Activated naive CD8-positive, alpha-beta T cell treated with anti-CD3 and anti-CD28 coated beads, Interleukin-2, amount 10 ng/mL, durations not matched to agents 7 days and 5 days (primary cell): Measurements from ENCODE around the gene SLC2A8. TPM values are rescaled to one million over a fixed set of nuclear protein-coding genes. Genes with fewer than 3 reads are reported as not detected.

Source experiments
- ATAC-seq: fragments of 150-1000 bp; cut with Tn5 transposase; one replicate; pipeline ENCODE4 v1.10.0; 2021; ENCODE audit warnings: low read depth, moderate library complexity
- POLR2A ChIA-PET: fragments of 350-600 bp; sonication (Branson Sonifier 250); formaldehyde crosslinking; loops from one replicate; lab custom pipeline; 2021; ENCODE audit warnings: antibody characterized with exemption; lab: Charles Lee
- DNase-seq: peaks from one replicate; pipeline ENCODE4 v3.0.0; 2021
- H3K27ac Mint-ChIP-seq: one replicate; pipeline ENCODE4 v1.8.0; 2022; ENCODE audit warnings: mild to moderate bottlenecking, mixed read lengths
- H3K27me3 Mint-ChIP-seq: one replicate; pipeline ENCODE4 v1.8.0; 2022; ENCODE audit warnings: mild to moderate bottlenecking, moderate library complexity, mixed read lengths
- H3K36me3 Mint-ChIP-seq: one replicate; pipeline ENCODE4 v1.8.0; 2021; ENCODE audit warnings: mild to moderate bottlenecking, mixed read lengths
- H3K4me1 Mint-ChIP-seq: one replicate; pipeline ENCODE4 v1.8.0; 2021; ENCODE audit warnings: mixed read lengths
- H3K4me3 Mint-ChIP-seq: one replicate; pipeline ENCODE4 v1.8.0; 2022; ENCODE audit warnings: mild to moderate bottlenecking, moderate library complexity, mixed read lengths
- H3K9me3 Mint-ChIP-seq: one replicate; pipeline ENCODE4 v1.8.0; 2021; ENCODE audit warnings: mixed read lengths
- total RNA-seq, 2 experiments: library from RNA; stranded (reverse); gene quantifications; one replicate each; pipeline ENCODE4 v1.2.3, GENCODE V29; 2021

The SLC2A8 gene
- 1 to 10 TPM; 3.4 to 4.1 TPM for total RNA-seq

GRCh38 chr9:127396808-127397645, at the start of gene SLC2A8:
Gene SLC2A8, plus strand, starts transcription at chr9:127397169. Its CDS starts 62 bp downstream, at chr9:127397231.
- Mint-ChIP-seq H3K27ac (no peak within 1 kb of the TSS), H3K27me3 (peaks cover 69% of the 10 kb centered on the region), H3K4me1 (peaks cover 13% of the 10 kb centered on the region), H3K9me3 (no peaks in the 10 kb centered on the region), H3K4me3 (peak within 1 kb of the TSS; percentile 68), H3K36me3 (no peaks in the 10 kb centered on the region)
- POLR2A ChIA-PET = interaction anchor here (1.1 to 3.6 kb wide), 7 partner anchors 9 to 278 kb away, joined by 3 to 32 read pairs (median 4); partner anchors contain the start of genes LRSAM1, RPL12 and ZNF79
- DNase-seq (peak; percentile 89), ATAC-seq (peak; percentile 93)

- no peak for ATAC-seq
- H3K27me3 Mint-ChIP-seq = peaks cover 24% of the 10 kb centered on the region
- POLR2A ChIA-PET = no interaction called here
- H3K27ac Mint-ChIP-seq = no peak overlapping the region
- H3K9me3 Mint-ChIP-seq = no peaks in the 10 kb centered on the region
- no peaks in the 10 kb centered on the region for H3K4me1 Mint-ChIP-seq
- DNase-seq = no peak
- H3K4me3 Mint-ChIP-seq = no peak overlapping the region
- H3K36me3 Mint-ChIP-seq = no peaks in the 10 kb centered on the region
These were observed 48.9 kb upstream of the SLC2A8 start for GRCh38 chr9:127347831-127348776.

GRCh38 chr9:127349483-127350113, 47.4 kb upstream of the SLC2A8 start:
- Mint-ChIP-seq H3K4me1 (no peaks in the 10 kb centered on the region), H3K27me3 (peaks cover 37% of the 10 kb centered on the region)
- POLR2A ChIA-PET = interaction anchor here (0.6 kb wide), 1 partner anchor 111 kb away, joined by 6 read pairs; no protein-coding TSS in a partner anchor

GRCh38 chr9:127351182-127352166, 45.5 kb upstream of the SLC2A8 start:
- no peaks in the 10 kb centered on the region for H3K9me3 Mint-ChIP-seq
- peaks cover 39% of the 10 kb centered on the region for H3K27me3 Mint-ChIP-seq
- no peaks in the 10 kb centered on the region for H3K4me1 Mint-ChIP-seq
- H3K36me3 Mint-ChIP-seq = no peaks in the 10 kb centered on the region
- H3K27ac Mint-ChIP-seq = no peak overlapping the region
- no peak for DNase-seq
- POLR2A ChIA-PET = interaction anchor here (0.6 kb wide), 1 partner anchor 29 kb away, joined by 4 read pairs; no protein-coding TSS in a partner anchor
- no peak for ATAC-seq
- no peak overlapping the region for H3K4me3 Mint-ChIP-seq

More at GRCh38 chr9:127349483-127350113, 47.4 kb upstream of the SLC2A8 start:
- DNase-seq (no peak), ATAC-seq (no peak)
- Mint-ChIP-seq H3K27ac (no peak overlapping the region), H3K36me3 (no peaks in the 10 kb centered on the region), H3K4me3 (no peak overlapping the region), H3K9me3 (no peaks in the 10 kb centered on the region)

- no peaks in the 10 kb centered on the region for H3K9me3 Mint-ChIP-seq
- no peak overlapping the region for H3K4me3 Mint-ChIP-seq
- DNase-seq = no peak
- H3K27me3 Mint-ChIP-seq = peaks cover 37% of the 10 kb centered on the region
- no peaks in the 10 kb centered on the region for H3K36me3 Mint-ChIP-seq
- no peaks in the 10 kb centered on the region for H3K4me1 Mint-ChIP-seq
- H3K27ac Mint-ChIP-seq = no peak overlapping the region
- POLR2A ChIA-PET = no interaction called here
- no peak for ATAC-seq
These were observed 43.1 kb upstream of the SLC2A8 start for GRCh38 chr9:127353882-127354281.

- no peaks in the 10 kb centered on the region for H3K9me3 Mint-ChIP-seq
- DNase-seq (no peak), ATAC-seq (no peak)
- no peak overlapping the region for H3K27ac Mint-ChIP-seq
- peaks cover 27% of the 10 kb centered on the region for H3K27me3 Mint-ChIP-seq
- H3K36me3 Mint-ChIP-seq = no peaks in the 10 kb centered on the region
- POLR2A ChIA-PET = no interaction called here
- no peak overlapping the region for H3K4me3 Mint-ChIP-seq
- H3K4me1 Mint-ChIP-seq = peaks cover 9% of the 10 kb centered on the region
These were observed 40.1 kb upstream of the SLC2A8 start for GRCh38 chr9:127356906-127357305.

- H3K9me3 Mint-ChIP-seq = no peaks in the 10 kb centered on the region
- no peaks in the 10 kb centered on the region for H3K36me3 Mint-ChIP-seq
- H3K27ac Mint-ChIP-seq = no peak overlapping the region
- peaks cover 9% of the 10 kb centered on the region for H3K4me1 Mint-ChIP-seq
- no peak overlapping the region for H3K4me3 Mint-ChIP-seq
- peaks cover 26% of the 10 kb centered on the region for H3K27me3 Mint-ChIP-seq
- no peak for DNase-seq
- POLR2A ChIA-PET = no interaction called here
- ATAC-seq = no peak
These were observed 38.9 kb upstream of the SLC2A8 start for GRCh38 chr9:127358023-127358535.

- Mint-ChIP-seq H3K27me3 (peaks cover 21% of the 10 kb centered on the region), H3K9me3 (no peaks in the 10 kb centered on the region), H3K4me1 (peaks cover 9% of the 10 kb centered on the region), H3K27ac (no peak overlapping the region), H3K36me3 (no peaks in the 10 kb centered on the region), H3K4me3 (no peak overlapping the region)
- POLR2A ChIA-PET = no interaction called here
- DNase-seq = no peak
- ATAC-seq = no peak
These were observed 38.2 kb upstream of the SLC2A8 start for GRCh38 chr9:127358770-127359169.

- no peak for DNase-seq
- no peak for ATAC-seq
- H3K27me3 Mint-ChIP-seq = peaks cover 13% of the 10 kb centered on the region
- H3K4me1 Mint-ChIP-seq = peaks cover 9% of the 10 kb centered on the region
- no peaks in the 10 kb centered on the region for H3K36me3 Mint-ChIP-seq
- H3K4me3 Mint-ChIP-seq = no peak overlapping the region
- POLR2A ChIA-PET = no interaction called here
- H3K9me3 Mint-ChIP-seq = no peaks in the 10 kb centered on the region
- H3K27ac Mint-ChIP-seq = no peak overlapping the region
These were observed 36.7 kb upstream of the SLC2A8 start for GRCh38 chr9:127360250-127360649.

- ATAC-seq (no peak), DNase-seq (no peak)
- POLR2A ChIA-PET = no interaction called here
- Mint-ChIP-seq H3K27me3 (peaks cover 11% of the 10 kb centered on the region), H3K9me3 (no peaks in the 10 kb centered on the region), H3K27ac (no peak overlapping the region), H3K4me1 (peaks cover 9% of the 10 kb centered on the region), H3K36me3 (no peaks in the 10 kb centered on the region), H3K4me3 (no peak overlapping the region)
These were observed 36.1 kb upstream of the SLC2A8 start for GRCh38 chr9:127360829-127361228.

- H3K27me3 Mint-ChIP-seq = peaks cover 11% of the 10 kb centered on the region
- POLR2A ChIA-PET = no interaction called here
- H3K4me3 Mint-ChIP-seq = peak overlapping the region; percentile 5
- H3K27ac Mint-ChIP-seq = peak overlapping the region; percentile 44
- DNase-seq = no peak
- no peaks in the 10 kb centered on the region for H3K36me3 Mint-ChIP-seq
- ATAC-seq = no peak
- H3K9me3 Mint-ChIP-seq = no peaks in the 10 kb centered on the region
- peaks cover 9% of the 10 kb centered on the region for H3K4me1 Mint-ChIP-seq
These were observed 35.4 kb upstream of the SLC2A8 start for GRCh38 chr9:127361561-127361960.

- no peak overlapping the region for H3K27ac Mint-ChIP-seq
- H3K4me3 Mint-ChIP-seq = no peak overlapping the region
- H3K36me3 Mint-ChIP-seq = no peaks in the 10 kb centered on the region
- DNase-seq = no peak
- peaks cover 9% of the 10 kb centered on the region for H3K4me1 Mint-ChIP-seq
- H3K9me3 Mint-ChIP-seq = no peaks in the 10 kb centered on the region
- H3K27me3 Mint-ChIP-seq = peaks cover 17% of the 10 kb centered on the region
- POLR2A ChIA-PET = no interaction called here
- ATAC-seq = no peak
These were observed 34.1 kb upstream of the SLC2A8 start for GRCh38 chr9:127362829-127363228.
